ENCODE measurements around the gene POLG.

GRCh38 chr15:89370120-89370977 lies 35.7 kb upstream of the POLG start:
- TF ChIP-seq CTCF (IDR thresholded peaks at IDR 0.05) (no peak), POLR2AphosphoS5 (IDR thresholded peaks at IDR 0.05) (no peak), POLR2A (IDR thresholded peaks at IDR 0.05) (no peak)
